Measurements from ENCODE around the gene VAPA.
"Not testable (repeated sequence)": the region's sequence is repeated elsewhere in the genome, so short reads cannot be mapped to it uniquely, and the experiment has no call there.

Gene VAPA

GRCh38 chr18:9905401-9905922 is 8.4 kb upstream of the VAPA start:
- no peak for TF ChIP-seq CTCF (conservative IDR thresholded peaks at IDR 0.05; ENCODE audit: low read depth)
- no peak overlapping the region for H3K27ac ChIP-seq
- no peak for DNase-seq (ENCODE audit: low spot score)
- ChIA-PET CTCF (no interaction called here), POLR2A (ENCODE audit: low non-redundant PET) (interaction anchor here (0.6 kb wide), 1 partner anchor 1034 kb away, joined by 3 read pairs; no protein-coding TSS in a partner anchor)

- CTCF ChIA-PET = no interaction called here
- TF ChIP-seq CTCF (conservative IDR thresholded peaks at IDR 0.05; ENCODE audit: low read depth) = no peak
- DNase-seq (ENCODE audit: low spot score) = no peak
- POLR2A ChIA-PET (ENCODE audit: low non-redundant PET) = no interaction called here
- no peak overlapping the region for H3K27ac ChIP-seq
Measured at GRCh38 chr18:9906481-9906880, 7.3 kb upstream of the VAPA start.

- H3K27ac ChIP-seq = no peak overlapping the region
- POLR2A ChIA-PET (ENCODE audit: low non-redundant PET) = no interaction called here
- no peak for DNase-seq (ENCODE audit: low spot score)
- TF ChIP-seq CTCF (conservative IDR thresholded peaks at IDR 0.05; ENCODE audit: low read depth) = no peak
- CTCF ChIA-PET = no interaction called here
Measured at GRCh38 chr18:9907867-9908266, 5.9 kb upstream of the VAPA start.

GRCh38 chr18:9910071-9910470 is 3.7 kb upstream of the VAPA start:
- CTCF ChIA-PET = interaction anchor here (0.5 to 0.8 kb wide), 2 partner anchors 9 to 184 kb away, joined by 3 read pairs; no protein-coding TSS in a partner anchor

GRCh38 chr18:9910661-9911060 is 3.2 kb upstream of the VAPA start:
- DNase-seq (ENCODE audit: low spot score) = no peak

More at GRCh38 chr18:9910071-9910470, 3.7 kb upstream of the VAPA start:
- POLR2A ChIA-PET (ENCODE audit: low non-redundant PET) = no interaction called here
- no peak for DNase-seq (ENCODE audit: low spot score)
- H3K27ac ChIP-seq = no peak overlapping the region
- no peak for TF ChIP-seq CTCF (conservative IDR thresholded peaks at IDR 0.05; ENCODE audit: low read depth)

GRCh38 chr18:9911226-9911625 is 2.6 kb upstream of the VAPA start:
- TF ChIP-seq CTCF (conservative IDR thresholded peaks at IDR 0.05; ENCODE audit: low read depth) = no peak
- POLR2A ChIA-PET (ENCODE audit: low non-redundant PET) = no interaction called here
- CTCF ChIA-PET = no interaction called here

More at GRCh38 chr18:9910661-9911060, 3.2 kb upstream of the VAPA start:
- CTCF ChIA-PET = interaction anchor here (0.5 kb wide), 1 partner anchor 183 kb away, joined by 3 read pairs; no protein-coding TSS in a partner anchor
- POLR2A ChIA-PET (ENCODE audit: low non-redundant PET) = no interaction called here
- no peak overlapping the region for H3K27ac ChIP-seq
- no peak for TF ChIP-seq CTCF (conservative IDR thresholded peaks at IDR 0.05; ENCODE audit: low read depth)

GRCh38 chr18:9912285-9912684 is 1.5 kb upstream of the VAPA start:
- CTCF ChIA-PET; POLR2A ChIA-PET (ENCODE audit: low non-redundant PET); DNase-seq (ENCODE audit: low spot score); H3K27ac ChIP-seq: not testable (repeated sequence)

More at GRCh38 chr18:9911226-9911625, 2.6 kb upstream of the VAPA start:
- DNase-seq (ENCODE audit: low spot score) = no peak
- no peak overlapping the region for H3K27ac ChIP-seq
